LHCN-M2 (cell line): ENCODE measurements around the gene GAS6. TPM values are rescaled to one million over a fixed set of nuclear protein-coding genes. Genes with fewer than 3 reads are reported as not detected.

Experiments
- DNase-seq: peaks from one replicate; pipeline ENCODE4 v3.0.0-alpha.2; 2012; ENCODE audit warnings: low read depth
- total RNA-seq: library from RNA; depleted of rRNA; stranded (reverse); fragments of >200 nt; gene quantifications from 2 replicates; pipeline ENCODE4 v1.2.3, GENCODE V29; 2014

Gene GAS6
- total RNA-seq, 1 experiment from 2014 or later, result 670 TPM

GRCh38 chr13:113852536-113853517 lies 11.0 kb downstream of the GAS6 start:
- DNase-seq, result no peak

- no peak for DNase-seq
These were observed 11.9 kb downstream of the GAS6 start for GRCh38 chr13:113851826-113852535.

GRCh38 chr13:113851480-113851803 lies 12.4 kb downstream of the GAS6 start:
- no peak for DNase-seq

GRCh38 chr13:113850722-113851479 lies 13.0 kb downstream of the GAS6 start:
- no peak for DNase-seq

- DNase-seq, result no peak
These were observed 13.7 kb downstream of the GAS6 start for GRCh38 chr13:113849981-113850721.

- no peak for DNase-seq
These were observed 14.3 kb downstream of the GAS6 start for GRCh38 chr13:113849546-113849945.

GRCh38 chr13:113848431-113849260 lies 15.2 kb downstream of the GAS6 start:
- no peak for DNase-seq

GRCh38 chr13:113848020-113848419 lies 15.9 kb downstream of the GAS6 start:
- DNase-seq, result no peak

GRCh38 chr13:113846636-113847318 lies 17.1 kb downstream of the GAS6 start:
- no peak for DNase-seq

GRCh38 chr13:113845723-113846635 lies 17.9 kb downstream of the GAS6 start:
- no peak for DNase-seq

GRCh38 chr13:113845055-113845454 lies 18.8 kb downstream of the GAS6 start:
- no peak for DNase-seq

GRCh38 chr13:113843864-113844556 lies 19.9 kb downstream of the GAS6 start:
- DNase-seq, result no peak

GRCh38 chr13:113843063-113843654 lies 20.7 kb downstream of the GAS6 start:
- DNase-seq, result no peak

GRCh38 chr13:113842336-113843062 lies 21.4 kb downstream of the GAS6 start:
- no peak for DNase-seq

GRCh38 chr13:113841353-113841650 lies 22.6 kb downstream of the GAS6 start:
- DNase-seq, result no peak

GRCh38 chr13:113840541-113841352 lies 23.1 kb downstream of the GAS6 start:
- DNase-seq, result no peak
